Pons (tissue), 1 donor: ENCODE measurements around the gene MAT2B.

Source experiments
- DNase-seq: peaks from one replicate; pipeline ENCODE4 v3.0.0-alpha.2; 2016; ENCODE audit warnings: low spot score

Gene MAT2B

DNA sequence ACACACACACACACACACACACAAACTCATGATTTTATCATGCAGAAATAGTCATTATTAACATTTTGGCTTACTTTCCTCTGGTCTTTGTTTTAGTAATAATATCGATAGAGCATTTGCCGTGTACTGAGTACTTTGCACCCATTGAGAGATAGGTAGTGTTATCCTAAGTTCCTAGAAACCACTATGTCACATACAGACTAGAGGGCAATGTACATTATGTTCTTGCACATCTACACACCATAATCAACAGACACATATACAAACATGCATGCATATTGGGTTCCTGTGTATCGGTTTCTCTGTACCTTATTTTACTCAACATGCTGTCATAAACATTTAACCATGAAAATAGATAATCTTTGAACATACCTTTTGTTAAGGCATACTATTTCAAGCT, 45.7 kb downstream of the MAT2B start:
- DNase-seq: no peak

DNA sequence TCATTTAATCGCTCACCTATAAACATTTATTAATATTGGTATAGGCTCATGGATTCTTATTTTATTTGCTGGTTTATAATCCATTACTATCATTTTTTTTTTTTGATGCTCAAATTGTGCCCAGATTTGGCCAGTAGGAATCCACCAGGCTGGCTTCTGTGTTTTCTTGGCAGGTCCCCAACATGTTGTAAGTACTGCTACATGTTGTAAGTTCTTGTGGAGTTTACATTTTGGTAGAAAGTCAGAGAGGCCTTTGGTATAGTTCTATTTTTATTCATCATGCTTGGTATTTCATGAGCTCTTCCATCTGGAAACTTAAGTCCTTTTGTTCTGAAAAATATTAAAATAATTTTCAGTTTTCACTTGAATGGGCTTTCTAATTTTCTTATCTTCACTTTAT, 47.1 kb downstream of the MAT2B start:
- DNase-seq: no peak

DNA sequence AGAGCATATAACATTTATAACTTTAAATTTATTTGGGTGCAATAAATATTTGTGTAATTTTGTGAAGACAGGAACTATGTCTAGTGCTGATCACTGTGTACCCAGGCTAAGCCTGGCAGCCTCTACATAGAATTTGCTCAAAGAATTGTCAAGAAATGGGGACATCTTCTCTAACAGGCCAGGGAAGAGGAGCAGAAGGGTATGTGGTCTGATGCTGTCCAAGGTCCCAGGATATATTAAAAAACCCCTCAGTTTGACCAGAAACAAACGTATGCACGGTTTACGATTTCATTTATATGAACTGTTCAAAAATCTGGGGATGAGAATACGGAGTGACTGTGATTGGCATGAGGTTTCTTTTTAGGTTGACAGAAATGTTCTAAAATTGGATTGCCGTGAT, 55.9 kb downstream of the MAT2B start:
- DNase-seq: no peak

DNA sequence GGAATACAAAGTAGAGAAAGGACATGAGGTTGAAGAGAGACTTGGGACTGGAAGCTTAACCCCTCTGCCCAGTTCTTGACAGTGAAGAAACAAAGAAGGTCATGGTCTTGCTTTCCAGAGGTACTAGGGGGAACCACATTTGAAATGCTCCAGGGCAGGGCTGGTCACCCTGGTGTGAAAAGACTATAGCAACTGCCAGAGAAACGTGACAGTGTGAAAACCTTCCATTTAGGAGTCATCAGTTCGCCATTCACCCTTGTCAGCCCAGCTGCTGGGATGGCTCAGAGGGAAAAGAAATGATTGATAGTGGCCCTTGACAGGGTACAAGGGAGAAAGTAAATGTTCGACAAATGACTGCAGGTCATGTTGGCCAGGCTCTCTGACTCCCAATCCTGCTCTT, 56.7 kb downstream of the MAT2B start:
- no peak for DNase-seq

DNA sequence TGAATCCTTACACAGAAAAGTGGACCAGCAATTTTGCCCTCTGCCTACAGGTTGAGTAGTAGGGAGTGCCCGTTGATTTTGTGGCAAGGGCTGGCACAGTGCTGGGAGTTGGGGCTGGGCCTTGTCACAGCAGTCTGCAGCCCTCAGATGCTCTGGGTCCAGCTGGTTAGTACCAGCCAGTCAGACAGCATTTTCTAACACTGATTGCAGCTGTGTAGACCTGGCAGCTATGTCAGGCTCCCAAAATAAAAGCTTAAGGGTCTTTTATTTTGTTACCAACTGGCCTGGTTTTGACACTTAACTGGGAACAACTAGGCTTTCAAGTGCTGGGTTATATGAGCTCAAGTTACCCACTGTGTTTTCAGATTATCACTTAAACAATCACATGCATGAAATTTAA, 57.7 kb downstream of the MAT2B start:
- DNase-seq: no peak

DNA sequence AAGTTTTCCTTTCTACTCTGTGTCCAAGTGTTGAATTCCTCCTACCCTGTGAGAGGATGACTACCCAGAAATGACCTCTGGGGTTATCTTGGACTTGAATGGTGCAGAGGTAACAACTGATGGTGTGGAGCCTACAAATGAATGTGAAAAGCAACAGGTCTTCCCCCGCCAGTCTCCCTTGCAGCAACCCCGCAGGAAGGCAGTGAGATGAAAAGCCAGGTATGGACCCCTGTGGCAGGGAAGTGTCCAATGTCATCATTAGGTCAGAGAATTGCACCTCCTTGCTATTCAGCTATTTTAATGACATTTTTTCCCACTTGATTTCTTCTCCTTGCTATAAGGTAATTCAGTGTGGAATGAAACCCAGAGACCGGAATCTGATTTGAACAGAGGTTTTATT, 58.5 kb downstream of the MAT2B start:
- DNase-seq: no peak

DNA sequence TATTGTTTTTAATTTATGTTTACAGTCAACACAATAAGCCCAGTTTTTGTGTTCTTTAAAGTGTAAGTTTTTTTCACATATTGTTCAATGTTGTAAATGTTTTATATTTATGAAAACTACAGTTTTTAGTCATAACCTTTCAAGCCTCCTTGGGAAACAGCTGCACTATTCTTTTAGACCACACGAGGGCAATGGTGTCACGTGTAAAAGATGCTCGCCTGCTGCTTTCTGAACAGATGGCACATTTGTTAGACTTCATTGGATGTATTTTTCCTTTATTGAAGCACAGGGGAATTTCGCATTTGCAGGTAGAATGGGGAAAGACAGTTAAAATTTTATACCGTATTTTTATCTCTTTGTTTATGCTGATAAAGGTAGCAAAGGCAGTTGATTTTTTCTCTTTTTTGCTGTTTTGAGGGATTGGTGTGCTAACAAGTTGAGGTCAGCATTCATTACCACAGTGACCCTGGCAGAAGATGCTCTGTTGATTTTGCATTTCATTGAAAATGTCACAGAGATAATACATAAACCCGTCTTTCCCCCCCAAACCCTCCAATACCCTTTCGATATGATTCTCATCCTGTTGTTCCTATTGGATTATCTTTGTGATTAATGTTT, 59.0 kb downstream of the MAT2B start:
- DNase-seq: peak; percentile 83

DNA sequence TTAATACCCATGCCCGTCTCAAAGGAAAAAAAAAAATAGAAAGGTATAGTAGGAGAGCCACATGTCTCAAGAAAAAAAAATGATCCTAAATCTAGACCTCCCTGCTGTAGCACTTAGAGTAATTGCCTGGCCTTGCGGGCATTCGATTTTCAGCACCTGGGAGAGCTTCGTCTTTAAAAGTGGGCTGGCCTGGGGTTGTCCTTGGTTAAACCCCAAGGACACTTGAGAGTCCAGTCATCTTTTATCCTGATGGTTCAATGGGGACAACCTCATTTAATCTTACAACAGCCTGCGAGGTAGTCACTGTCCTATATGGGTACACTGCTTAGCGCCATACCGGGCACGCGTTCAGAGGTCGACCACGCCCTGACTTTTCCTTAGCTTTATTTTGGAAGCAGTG, 60.1 kb downstream of the MAT2B start:
- no peak for DNase-seq

DNA sequence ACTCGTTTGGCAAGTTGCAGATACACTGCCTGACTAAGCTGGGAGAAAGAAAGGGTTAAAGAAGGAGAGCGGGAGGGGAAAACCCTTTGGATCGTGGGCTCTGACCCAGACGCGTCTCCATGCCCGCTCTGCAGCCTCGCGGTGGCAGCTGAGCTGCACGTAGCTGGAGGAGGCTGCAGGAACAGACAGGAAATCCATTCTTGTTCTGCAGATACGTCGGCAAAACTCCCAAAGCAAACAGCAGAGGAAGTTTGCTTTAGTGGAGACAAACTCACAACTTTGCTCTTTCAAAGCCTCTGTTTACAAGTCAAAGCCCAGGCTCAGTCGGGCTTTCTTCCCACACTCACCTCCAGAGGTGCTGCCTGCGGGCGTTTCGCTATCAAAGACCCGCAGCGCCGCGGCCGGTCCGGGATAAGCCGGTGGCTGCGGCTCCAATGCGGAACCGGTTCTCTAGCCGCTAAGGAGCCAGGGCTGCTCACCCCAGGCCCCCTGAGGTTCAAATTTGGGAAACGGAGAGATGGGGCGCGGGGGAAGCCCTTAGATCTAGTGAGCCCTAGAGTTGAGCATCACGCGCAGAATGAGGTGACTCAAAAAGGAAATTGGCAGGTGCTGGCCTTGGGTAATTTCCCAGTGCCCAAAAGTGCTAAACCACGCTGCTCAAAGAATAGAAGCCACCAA, 60.7 kb downstream of the MAT2B start:
- no peak for DNase-seq

DNA sequence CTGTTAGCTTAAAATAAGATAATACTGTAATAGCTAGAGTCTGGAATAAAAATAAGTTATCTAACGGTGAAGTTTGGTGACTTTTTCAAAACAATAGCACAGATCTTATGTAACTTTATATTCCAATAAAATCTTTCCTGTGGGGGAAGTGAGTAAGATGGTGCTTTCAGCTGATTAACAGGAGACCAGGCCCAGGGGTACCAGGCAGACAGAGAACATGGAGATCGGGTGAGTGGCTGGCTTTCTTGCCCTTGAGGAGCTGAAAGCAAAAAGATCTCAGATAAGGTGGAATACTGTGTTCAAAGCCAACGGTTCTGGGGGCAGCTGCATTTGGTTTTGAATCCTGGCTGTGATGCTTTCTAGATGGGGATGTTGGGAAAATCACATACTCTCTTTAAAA, 61.3 kb downstream of the MAT2B start:
- DNase-seq: no peak

DNA sequence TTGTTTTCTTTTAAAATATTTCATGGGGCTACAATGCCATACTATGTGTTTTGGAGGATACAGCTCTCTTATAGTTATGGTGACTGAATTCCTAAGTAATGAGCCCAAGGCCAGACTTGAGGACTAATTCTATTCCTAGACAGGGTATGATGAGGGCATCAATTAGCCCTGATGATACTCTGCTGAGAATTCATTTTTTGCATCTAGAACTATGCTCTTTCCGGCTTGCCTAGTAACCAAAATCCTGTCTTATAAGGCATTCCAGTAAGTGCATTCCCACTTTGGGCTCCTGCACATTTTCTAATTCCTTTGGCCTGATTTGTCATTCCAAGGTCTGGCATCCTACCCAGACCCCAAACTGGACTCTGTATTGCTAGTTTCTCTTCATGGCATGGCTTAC, 62.4 kb downstream of the MAT2B start:
- no peak for DNase-seq
